Lower leg skin (tissue), 4 donors: ENCODE data around the gene TENM4. TPM values are rescaled to one million over a fixed set of nuclear protein-coding genes. Genes with fewer than 3 reads are reported as not detected.

Experiments
- DNase-seq, 2 donors: peaks; one replicate each; pipeline ENCODE4 v3.0.0-alpha.2; 2019; ENCODE audit warnings: low spot score in 2 of 2
- H3K4me3 ChIP-seq: fragments of 200-600 bp; sonication (generic); 2 replicates; pipeline ENCODE4 v1.5.1; 2017; ENCODE audit warnings: mild to moderate bottlenecking, low read depth; ENCODE audit not compliant: poor library complexity, severe bottlenecking
- POLR2A ChIP-seq, 2 donors: fragments of 450-650 bp; IDR thresholded peaks; one replicate each; pipeline ENCODE4 v1.6.1; 2016 to 2017; ENCODE audit warnings: antibody characterized with exemption in 2 of 2, mild to moderate bottlenecking in 1 of 2, moderate library complexity in 1 of 2
- WGBS, 2 donors: methylation state at CpG; one replicate each; pipeline ENCODE4 v1.1.5; 2018; 5-methylcytosine and 5-hydroxymethylcytosine counted together
- intact Hi-C: fragments of 100-400 bp; cut with DNase I; formaldehyde crosslinking; loops from one replicate; pipeline ENCODE4 v1.15.0; 2023; ENCODE audit warnings: low total_unique reads
- total RNA-seq, 4 donors: library from RNA; depleted of rRNA; stranded (reverse); fragments of >200 nt; gene quantifications; one replicate each; pipeline ENCODE4 v1.1.0, GENCODE V29; 2016
- TF ChIP-seq, protein P1 (sequence below), 3 donors: fragments of 450-650 bp; IDR thresholded peaks; one replicate each; pipeline ENCODE4 v1.5.1; 2016; ENCODE audit warnings: antibody characterized with exemption in 3 of 3, mild to moderate bottlenecking in 3 of 3, moderate library complexity in 2 of 3

Gene TENM4
- total RNA-seq, 4 donors from 2014 or later, result 34.4 to 41.1 (median 36.6) TPM

- WGBS, 2 donors, result 80 to 81% methylated on average over 5 of the region's 5 CpGs
- DNase-seq, result no peak
- no peak for TF ChIP-seq POLR2A (IDR thresholded peaks at IDR 0.05)
- TF ChIP-seq, protein P1, sequence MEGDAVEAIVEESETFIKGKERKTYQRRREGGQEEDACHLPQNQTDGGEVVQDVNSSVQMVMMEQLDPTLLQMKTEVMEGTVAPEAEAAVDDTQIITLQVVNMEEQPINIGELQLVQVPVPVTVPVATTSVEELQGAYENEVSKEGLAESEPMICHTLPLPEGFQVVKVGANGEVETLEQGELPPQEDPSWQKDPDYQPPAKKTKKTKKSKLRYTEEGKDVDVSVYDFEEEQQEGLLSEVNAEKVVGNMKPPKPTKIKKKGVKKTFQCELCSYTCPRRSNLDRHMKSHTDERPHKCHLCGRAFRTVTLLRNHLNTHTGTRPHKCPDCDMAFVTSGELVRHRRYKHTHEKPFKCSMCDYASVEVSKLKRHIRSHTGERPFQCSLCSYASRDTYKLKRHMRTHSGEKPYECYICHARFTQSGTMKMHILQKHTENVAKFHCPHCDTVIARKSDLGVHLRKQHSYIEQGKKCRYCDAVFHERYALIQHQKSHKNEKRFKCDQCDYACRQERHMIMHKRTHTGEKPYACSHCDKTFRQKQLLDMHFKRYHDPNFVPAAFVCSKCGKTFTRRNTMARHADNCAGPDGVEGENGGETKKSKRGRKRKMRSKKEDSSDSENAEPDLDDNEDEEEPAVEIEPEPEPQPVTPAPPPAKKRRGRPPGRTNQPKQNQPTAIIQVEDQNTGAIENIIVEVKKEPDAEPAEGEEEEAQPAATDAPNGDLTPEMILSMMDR (IDR thresholded peaks at IDR 0.05), result no peak
- intact Hi-C loops, result no loop called here
- H3K4me3 ChIP-seq, result no peak overlapping the region
Measured at GRCh38 chr11:79363861-79364378, 76.9 kb downstream of the TENM4 start.

- 82 to 85% methylated on average over 4 of the region's 4 CpGs for WGBS, 2 donors
- intact Hi-C loops, result no loop called here
- TF ChIP-seq POLR2A (IDR thresholded peaks at IDR 0.05), result no peak
- TF ChIP-seq, protein P1 (IDR thresholded peaks at IDR 0.05), result no peak
Measured at GRCh38 chr11:79363256-79363655, 77.6 kb downstream of the TENM4 start.

GRCh38 chr11:79362821-79363220 is 78.0 kb downstream of the TENM4 start:
- DNase-seq, result no peak
- intact Hi-C loops, result no loop called here
- H3K4me3 ChIP-seq, result no peak overlapping the region
- 85 to 88% methylated on average over 4 of the region's 4 CpGs for WGBS, 2 donors
- TF ChIP-seq, protein P1 (IDR thresholded peaks at IDR 0.05), result no peak
- no peak for TF ChIP-seq POLR2A (IDR thresholded peaks at IDR 0.05)

More at GRCh38 chr11:79363256-79363655, 77.6 kb downstream of the TENM4 start:
- H3K4me3 ChIP-seq, result no peak overlapping the region
- DNase-seq, result no peak

- WGBS, 2 donors, result 84 to 87% methylated on average over 4 of the region's 4 CpGs
- DNase-seq, result no peak
- intact Hi-C loops, result no loop called here
- no peak for TF ChIP-seq POLR2A (IDR thresholded peaks at IDR 0.05)
- TF ChIP-seq, protein P1 (IDR thresholded peaks at IDR 0.05), result no peak
- H3K4me3 ChIP-seq, result no peak overlapping the region
Measured at GRCh38 chr11:79362206-79362757, 78.5 kb downstream of the TENM4 start.

DNA sequence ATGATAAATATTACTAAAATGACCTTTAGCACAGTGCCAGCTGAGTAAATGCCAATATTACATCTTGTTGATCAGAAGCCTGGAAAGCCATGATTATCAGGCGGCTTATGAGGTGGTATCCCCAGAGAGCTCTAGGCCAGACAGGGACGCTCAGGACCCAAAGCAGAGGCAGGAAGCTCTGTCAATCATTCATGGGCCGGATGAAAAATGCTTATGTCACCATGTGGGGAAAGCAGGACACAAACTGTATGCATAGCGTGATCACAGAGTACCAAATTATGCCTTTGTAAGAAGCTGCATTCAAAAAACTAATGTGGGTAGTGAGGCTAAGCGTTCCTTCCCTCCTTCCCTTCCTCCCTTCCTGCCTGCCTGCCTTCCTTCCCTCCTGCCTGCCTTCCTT is 82.6 kb downstream of the TENM4 start:
- DNase-seq, result no peak
- TF ChIP-seq, protein P1 (IDR thresholded peaks at IDR 0.05), result no peak
- no peak for TF ChIP-seq POLR2A (IDR thresholded peaks at IDR 0.05)
- H3K4me3 ChIP-seq, result no peak overlapping the region
- WGBS, 2 donors, result 83 to 91% methylated on average over 5 of the region's 5 CpGs
- intact Hi-C loops, result no loop called here

- WGBS, 2 donors, result 70 to 73% methylated on average over 3 of the region's 3 CpGs
- no peak for DNase-seq
- intact Hi-C loops, result no loop called here
- no peak overlapping the region for H3K4me3 ChIP-seq
- no peak for TF ChIP-seq POLR2A (IDR thresholded peaks at IDR 0.05)
- TF ChIP-seq, protein P1 (IDR thresholded peaks at IDR 0.05), result no peak
Measured at GRCh38 chr11:79353706-79354105, 87.1 kb downstream of the TENM4 start.
